ENCODE results near the gene ZDHHC14.

DNA sequence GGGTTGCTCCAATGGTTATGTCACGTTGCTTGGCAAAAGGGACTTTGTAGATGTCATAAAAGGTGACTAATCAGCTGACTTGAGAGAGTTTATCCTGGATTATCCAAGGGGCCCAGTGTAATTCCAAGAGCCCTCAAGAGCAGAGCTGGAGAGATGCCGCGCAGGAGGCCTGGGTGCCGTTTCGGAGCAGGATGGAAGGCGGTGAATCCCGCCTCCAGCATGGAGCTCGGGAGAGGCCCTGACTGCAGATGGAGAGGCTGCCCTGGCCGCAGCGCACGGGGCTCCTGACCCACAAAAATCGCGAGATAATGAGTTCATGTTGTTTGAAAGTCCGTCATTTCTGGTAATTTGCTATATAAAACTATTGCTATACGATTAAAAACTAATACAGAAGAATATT, 219.8 kb downstream of the ZDHHC14 start:
- TF ChIP-seq POLR2A (IDR thresholded peaks at IDR 0.05) = no peak
- TF ChIP-seq, protein P1, sequence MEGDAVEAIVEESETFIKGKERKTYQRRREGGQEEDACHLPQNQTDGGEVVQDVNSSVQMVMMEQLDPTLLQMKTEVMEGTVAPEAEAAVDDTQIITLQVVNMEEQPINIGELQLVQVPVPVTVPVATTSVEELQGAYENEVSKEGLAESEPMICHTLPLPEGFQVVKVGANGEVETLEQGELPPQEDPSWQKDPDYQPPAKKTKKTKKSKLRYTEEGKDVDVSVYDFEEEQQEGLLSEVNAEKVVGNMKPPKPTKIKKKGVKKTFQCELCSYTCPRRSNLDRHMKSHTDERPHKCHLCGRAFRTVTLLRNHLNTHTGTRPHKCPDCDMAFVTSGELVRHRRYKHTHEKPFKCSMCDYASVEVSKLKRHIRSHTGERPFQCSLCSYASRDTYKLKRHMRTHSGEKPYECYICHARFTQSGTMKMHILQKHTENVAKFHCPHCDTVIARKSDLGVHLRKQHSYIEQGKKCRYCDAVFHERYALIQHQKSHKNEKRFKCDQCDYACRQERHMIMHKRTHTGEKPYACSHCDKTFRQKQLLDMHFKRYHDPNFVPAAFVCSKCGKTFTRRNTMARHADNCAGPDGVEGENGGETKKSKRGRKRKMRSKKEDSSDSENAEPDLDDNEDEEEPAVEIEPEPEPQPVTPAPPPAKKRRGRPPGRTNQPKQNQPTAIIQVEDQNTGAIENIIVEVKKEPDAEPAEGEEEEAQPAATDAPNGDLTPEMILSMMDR (IDR thresholded peaks at IDR 0.05) = no peak
- TF ChIP-seq EP300 (IDR thresholded peaks at IDR 0.05) = no peak

Measured in ovary (tissue), 3 donors.